IgD-negative memory B cell (primary cell): ENCODE data around the gene ORAI3. TPM values are rescaled to one million over a fixed set of nuclear protein-coding genes. Genes with fewer than 3 reads are reported as not detected.

Experiments
- H3K27ac Mint-ChIP-seq, 3 donors: one replicate each; pipeline ENCODE4 v1.8.0; 2020 to 2022; ENCODE audit warnings: mild to moderate bottlenecking in 3 of 3, mixed read lengths in 3 of 3, moderate library complexity in 1 of 3
- H3K27me3 Mint-ChIP-seq: one replicate; pipeline ENCODE4 v1.8.0; 2021; ENCODE audit warnings: mixed read lengths
- H3K36me3 Mint-ChIP-seq: one replicate; pipeline ENCODE4 v1.8.0; 2020; ENCODE audit warnings: mild to moderate bottlenecking, mixed read lengths
- H3K4me1 Mint-ChIP-seq, 3 donors: one replicate each; pipeline ENCODE4 v1.8.0; 2020 to 2022; ENCODE audit warnings: mixed read lengths in 3 of 3, mild to moderate bottlenecking in 1 of 3
- H3K4me3 Mint-ChIP-seq, 4 donors: one replicate each; pipeline ENCODE4 v1.8.0; 2020 to 2022; ENCODE audit warnings: mild to moderate bottlenecking in 4 of 4, mixed read lengths in 4 of 4, moderate library complexity in 3 of 4
- H3K9me3 Mint-ChIP-seq, 3 donors: one replicate each; pipeline ENCODE4 v1.8.0; 2020 to 2021; ENCODE audit warnings: mixed read lengths in 3 of 3, mild to moderate bottlenecking in 1 of 3
- polyA plus RNA-seq: library from polyadenylated mRNA; unstranded; fragments of 300-500 nt; fragmentation: Illumina TruSeq; gene quantifications from one replicate; pipeline ENCODE4 v1.2.3, GENCODE V29; 2021

Gene ORAI3
- polyA plus RNA-seq, 1 donor from 2014 or later = 68.8 TPM

DNA sequence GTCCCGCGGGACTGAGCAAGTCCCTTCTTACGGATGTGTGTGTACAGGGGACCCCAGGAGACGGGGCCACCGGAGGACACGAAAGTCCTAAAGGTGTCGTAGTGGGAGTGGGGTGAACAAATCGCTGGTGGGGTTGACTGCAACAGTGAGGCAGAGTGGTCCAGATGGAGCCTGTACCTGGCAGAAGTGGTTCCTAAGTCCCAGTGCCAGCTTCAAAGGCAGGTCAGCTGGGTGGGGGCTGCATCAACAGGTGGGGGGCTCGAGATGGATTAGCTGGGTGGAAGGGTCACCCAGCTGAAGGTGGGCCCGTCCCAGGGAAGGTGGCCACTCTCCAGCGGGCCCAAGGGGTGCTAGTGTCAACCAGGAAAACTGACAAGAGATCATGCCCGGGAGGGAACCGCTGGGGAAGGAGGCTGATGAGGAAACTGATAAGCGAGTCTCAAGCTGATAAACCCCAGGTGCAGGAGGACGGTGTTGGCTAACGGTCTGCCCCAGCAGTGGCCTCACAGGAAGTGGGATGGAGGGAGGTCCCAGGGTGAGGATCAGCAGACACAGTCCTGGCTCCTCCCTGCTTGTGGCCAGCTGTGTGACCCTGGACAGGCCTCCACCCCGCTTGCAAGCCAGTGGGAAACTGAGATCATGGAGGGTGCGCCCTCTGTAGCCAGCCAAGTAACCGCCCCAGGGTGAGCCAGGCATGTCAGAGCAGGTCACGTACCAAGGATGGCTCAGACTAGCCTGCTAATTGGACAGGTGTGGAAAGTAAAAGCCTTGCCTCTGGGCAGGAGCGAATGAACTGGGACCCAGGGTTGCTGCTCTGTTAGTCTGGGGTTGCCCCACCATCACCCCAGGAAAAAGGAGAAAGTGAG lies 1.0 kb downstream of the ORAI3 start:
- H3K4me3 Mint-ChIP-seq = peak overlapping the region; percentile 90 to 99 (median 97)
- no peaks in the 10 kb centered on the region for H3K9me3 Mint-ChIP-seq
- peaks cover 2% of the 10 kb centered on the region for H3K36me3 Mint-ChIP-seq
- H3K4me1 Mint-ChIP-seq = peaks cover 14 to 18% (median 15%) of the 10 kb centered on the region in 3 donors
- H3K27ac Mint-ChIP-seq = peak overlapping the region; percentile 80 to 96 (median 90)
- H3K27me3 Mint-ChIP-seq = no peaks in the 10 kb centered on the region

DNA sequence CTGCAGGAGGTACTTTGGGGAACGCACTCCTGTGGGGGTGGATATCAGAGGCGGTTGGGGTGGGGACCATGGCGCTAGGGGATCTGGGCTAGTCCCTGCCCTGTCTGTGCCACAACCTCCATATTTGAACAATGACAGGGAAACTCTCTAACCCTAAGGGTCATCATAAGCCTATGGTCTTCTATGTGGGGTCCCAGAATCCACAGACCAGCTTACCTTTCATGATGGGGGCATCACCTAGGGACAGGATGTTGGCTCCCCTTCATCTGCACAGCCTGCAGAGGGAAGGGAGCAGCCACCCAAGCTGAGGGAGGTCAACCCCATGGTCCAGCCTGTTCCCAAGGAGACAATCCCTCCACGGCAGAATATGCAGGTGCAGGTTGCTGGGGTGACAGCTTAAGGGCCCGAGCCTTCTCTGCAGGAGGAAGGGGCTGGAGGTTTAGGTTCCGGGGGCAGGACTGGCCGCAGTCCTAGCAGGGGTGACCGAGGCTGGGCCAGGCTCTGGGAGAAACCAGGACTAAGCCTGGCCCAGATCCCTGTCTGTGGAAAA lies 1.7 kb downstream of the ORAI3 start:
- Mint-ChIP-seq H3K27me3 (no peaks in the 10 kb centered on the region), H3K36me3 (peaks cover 2% of the 10 kb centered on the region), H3K4me1 (peaks cover 14 to 18% (median 15%) of the 10 kb centered on the region in 3 donors), H3K4me3 (peak overlapping the region; percentile 90 to 99 (median 97)), H3K9me3 (no peaks in the 10 kb centered on the region), H3K27ac (peak overlapping the region; percentile 80 to 96 (median 90))

DNA sequence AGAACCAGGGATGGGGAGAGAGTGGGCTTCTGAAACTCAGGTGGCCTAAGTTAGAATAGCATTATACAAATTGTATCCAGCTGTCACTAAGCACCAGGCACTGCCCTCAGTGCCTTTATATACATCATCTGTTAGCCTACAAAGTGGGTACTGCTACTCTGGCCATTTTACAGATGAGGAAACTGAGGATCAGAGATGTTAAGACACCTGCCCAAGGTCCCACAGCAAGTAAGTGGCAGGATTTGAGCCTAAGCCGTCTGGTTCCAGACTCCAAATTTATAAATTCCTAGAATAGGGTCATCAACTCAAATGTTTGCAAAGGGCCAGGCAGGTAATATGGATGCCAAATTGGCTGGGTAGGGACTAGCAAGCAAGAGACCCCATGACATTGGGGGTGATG lies 2.3 kb downstream of the ORAI3 start:
- Mint-ChIP-seq H3K36me3 (peaks cover 2% of the 10 kb centered on the region), H3K9me3 (no peaks in the 10 kb centered on the region), H3K27ac (peak overlapping the region in 1 of 3 donors; percentile 74), H3K4me1 (peaks cover 14 to 16% (median 15%) of the 10 kb centered on the region in 3 donors), H3K4me3 (peak overlapping the region in 1 of 4 donors; percentile 99), H3K27me3 (no peaks in the 10 kb centered on the region)

DNA sequence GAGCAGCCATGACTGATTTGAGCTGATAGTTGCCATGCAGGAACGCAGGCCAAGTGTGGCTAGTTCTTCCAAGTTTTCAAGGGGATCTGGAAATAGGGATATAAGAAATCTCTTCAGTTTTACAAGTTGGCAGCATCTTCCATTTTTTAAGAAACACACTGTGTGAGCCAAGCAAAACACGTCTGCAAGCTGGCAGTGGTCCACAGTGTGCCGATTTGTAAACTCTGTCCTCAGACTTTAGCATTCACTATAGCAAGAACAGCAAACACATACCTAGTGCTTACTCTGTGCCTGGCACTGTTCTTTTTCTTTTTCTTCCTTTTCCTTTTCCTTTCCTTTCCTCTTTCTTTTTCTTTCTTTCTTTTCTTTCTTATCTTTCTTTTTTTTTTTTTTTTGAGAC lies 2.9 kb downstream of the ORAI3 start:
- H3K4me1 Mint-ChIP-seq = peaks cover 14 to 16% (median 15%) of the 10 kb centered on the region in 3 donors
- H3K4me3 Mint-ChIP-seq = peak overlapping the region in 2 of 4 donors; percentile 53 to 99
- H3K9me3 Mint-ChIP-seq = no peaks in the 10 kb centered on the region
- peak overlapping the region in 1 of 3 donors; percentile 74 for H3K27ac Mint-ChIP-seq
- H3K36me3 Mint-ChIP-seq = no peaks in the 10 kb centered on the region
- H3K27me3 Mint-ChIP-seq = no peaks in the 10 kb centered on the region

DNA sequence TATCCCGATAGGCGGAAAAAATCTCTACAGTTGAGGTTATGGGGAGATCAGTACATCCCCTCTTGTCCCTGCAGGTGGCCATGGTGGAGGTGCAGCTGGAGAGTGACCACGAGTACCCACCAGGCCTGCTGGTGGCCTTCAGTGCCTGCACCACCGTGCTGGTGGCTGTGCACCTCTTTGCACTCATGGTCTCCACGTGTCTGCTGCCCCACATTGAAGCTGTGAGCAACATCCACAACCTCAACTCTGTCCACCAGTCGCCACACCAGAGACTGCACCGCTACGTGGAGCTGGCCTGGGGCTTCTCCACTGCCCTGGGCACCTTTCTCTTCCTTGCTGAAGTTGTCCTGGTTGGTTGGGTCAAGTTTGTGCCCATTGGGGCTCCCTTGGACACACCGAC lies 4.2 kb downstream of the ORAI3 start:
- Mint-ChIP-seq H3K4me3 (peak overlapping the region in 1 of 4 donors; percentile 95), H3K36me3 (no peaks in the 10 kb centered on the region), H3K27ac (peak overlapping the region in 2 of 3 donors; percentile 8 to 100), H3K4me1 (peaks cover 15 to 21% (median 19%) of the 10 kb centered on the region in 3 donors), H3K9me3 (no peaks in the 10 kb centered on the region), H3K27me3 (no peaks in the 10 kb centered on the region)

DNA sequence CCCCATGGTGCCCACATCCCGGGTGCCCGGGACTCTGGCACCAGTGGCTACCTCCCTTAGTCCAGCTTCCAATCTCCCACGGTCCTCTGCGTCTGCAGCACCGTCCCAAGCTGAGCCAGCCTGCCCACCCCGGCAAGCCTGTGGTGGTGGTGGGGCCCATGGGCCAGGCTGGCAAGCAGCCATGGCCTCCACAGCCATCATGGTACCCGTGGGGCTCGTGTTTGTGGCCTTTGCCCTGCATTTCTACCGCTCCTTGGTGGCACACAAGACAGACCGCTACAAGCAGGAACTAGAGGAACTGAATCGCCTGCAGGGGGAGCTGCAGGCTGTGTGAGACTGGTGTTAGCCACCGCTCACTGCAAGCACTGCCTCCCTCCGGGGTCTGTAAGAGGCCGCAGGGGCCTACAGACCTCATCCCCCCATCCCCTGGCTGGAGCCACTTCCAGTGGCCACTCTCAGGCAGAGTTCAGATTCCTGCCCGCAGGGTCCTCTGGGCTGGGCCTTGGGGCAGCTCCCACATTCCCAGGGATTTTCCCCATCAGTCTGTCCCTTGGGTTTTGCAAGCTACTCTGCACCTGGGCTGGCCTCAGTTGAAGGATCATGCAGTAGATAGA lies 4.8 kb downstream of the ORAI3 start:
- H3K27me3 Mint-ChIP-seq = no peaks in the 10 kb centered on the region
- H3K4me3 Mint-ChIP-seq = peak overlapping the region in 1 of 4 donors; percentile 95
- peaks cover 18 to 21% (median 18%) of the 10 kb centered on the region in 3 donors for H3K4me1 Mint-ChIP-seq
- H3K36me3 Mint-ChIP-seq = no peaks in the 10 kb centered on the region
- H3K27ac Mint-ChIP-seq = peak overlapping the region in 2 of 3 donors; percentile 8 to 100
- H3K9me3 Mint-ChIP-seq = no peaks in the 10 kb centered on the region

DNA sequence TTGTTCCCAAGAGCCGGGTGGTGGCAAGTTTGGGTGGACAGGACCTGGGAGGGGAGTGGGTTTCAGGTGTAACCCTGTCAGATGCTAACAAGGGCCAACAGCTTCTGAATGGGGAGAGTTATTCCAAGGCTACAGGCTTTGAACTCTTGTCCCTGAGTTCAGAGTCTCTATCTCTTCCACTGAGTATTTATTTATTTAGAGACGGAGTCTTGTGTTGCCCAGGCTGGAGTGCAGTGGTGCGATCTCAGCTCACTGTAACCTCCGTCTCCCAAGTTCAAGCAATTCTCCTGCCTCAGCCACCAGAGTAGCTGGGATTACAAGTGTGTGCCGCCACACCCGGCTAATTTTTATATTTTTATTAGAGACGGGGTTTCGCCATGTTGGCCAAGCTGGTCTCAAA lies 6.1 kb downstream of the ORAI3 start:
- Mint-ChIP-seq H3K27me3 (no peaks in the 10 kb centered on the region), H3K4me3 (peak overlapping the region in 1 of 4 donors; percentile 62), H3K27ac (peak overlapping the region in 2 of 3 donors; percentile 59 to 100), H3K9me3 (no peaks in the 10 kb centered on the region), H3K4me1 (peaks cover 24 to 26% (median 25%) of the 10 kb centered on the region in 3 donors), H3K36me3 (peaks cover 2% of the 10 kb centered on the region)

DNA sequence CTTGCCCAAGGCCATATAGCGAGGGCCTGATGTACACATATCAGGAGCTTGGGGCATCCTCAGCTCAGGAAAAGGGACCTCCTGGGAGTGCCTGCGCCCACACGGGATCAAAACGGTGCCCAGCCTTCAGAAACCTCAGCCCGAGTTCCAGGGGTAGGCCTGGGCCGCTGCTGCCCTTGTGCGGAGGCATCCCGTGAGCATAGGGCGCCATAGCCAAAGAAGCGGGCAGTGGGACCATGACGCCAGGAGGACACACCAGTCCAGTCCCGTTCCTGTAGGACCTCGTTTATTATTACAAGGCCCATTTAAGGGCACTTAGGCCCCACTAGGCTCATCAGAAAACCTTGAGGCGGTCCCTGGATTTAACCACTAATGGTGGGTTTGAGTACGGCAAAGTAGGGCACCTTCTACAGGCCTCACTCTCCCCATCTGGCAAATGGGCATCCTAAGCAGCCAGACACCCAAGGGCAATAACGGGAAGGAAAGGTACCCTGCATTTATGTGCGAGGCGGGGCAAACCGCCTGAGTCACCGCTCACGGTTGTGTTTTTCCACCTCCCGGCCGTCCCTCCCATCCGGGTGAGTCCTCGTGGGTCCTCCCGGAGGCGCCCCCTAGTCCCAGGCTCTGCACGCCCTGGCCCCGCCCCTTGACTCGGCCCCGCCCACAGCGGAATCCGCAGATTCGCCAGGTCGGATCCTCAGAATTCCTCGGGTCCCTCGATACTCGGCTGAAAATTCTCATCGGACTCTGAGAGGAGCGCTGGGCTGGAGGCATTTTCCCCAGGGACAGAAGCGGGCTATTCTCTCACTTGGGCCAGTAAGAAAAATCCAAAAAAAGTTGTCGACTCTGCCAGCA lies 8.0 kb downstream of the ORAI3 start:
- Mint-ChIP-seq H3K4me3 (peak overlapping the region; percentile 95 to 99 (median 98)), H3K27me3 (no peaks in the 10 kb centered on the region), H3K27ac (peak overlapping the region; percentile 99 to 100 (median 99)), H3K9me3 (no peaks in the 10 kb centered on the region), H3K36me3 (peaks cover 2% of the 10 kb centered on the region), H3K4me1 (peaks cover 22 to 28% (median 23%) of the 10 kb centered on the region in 3 donors)

DNA sequence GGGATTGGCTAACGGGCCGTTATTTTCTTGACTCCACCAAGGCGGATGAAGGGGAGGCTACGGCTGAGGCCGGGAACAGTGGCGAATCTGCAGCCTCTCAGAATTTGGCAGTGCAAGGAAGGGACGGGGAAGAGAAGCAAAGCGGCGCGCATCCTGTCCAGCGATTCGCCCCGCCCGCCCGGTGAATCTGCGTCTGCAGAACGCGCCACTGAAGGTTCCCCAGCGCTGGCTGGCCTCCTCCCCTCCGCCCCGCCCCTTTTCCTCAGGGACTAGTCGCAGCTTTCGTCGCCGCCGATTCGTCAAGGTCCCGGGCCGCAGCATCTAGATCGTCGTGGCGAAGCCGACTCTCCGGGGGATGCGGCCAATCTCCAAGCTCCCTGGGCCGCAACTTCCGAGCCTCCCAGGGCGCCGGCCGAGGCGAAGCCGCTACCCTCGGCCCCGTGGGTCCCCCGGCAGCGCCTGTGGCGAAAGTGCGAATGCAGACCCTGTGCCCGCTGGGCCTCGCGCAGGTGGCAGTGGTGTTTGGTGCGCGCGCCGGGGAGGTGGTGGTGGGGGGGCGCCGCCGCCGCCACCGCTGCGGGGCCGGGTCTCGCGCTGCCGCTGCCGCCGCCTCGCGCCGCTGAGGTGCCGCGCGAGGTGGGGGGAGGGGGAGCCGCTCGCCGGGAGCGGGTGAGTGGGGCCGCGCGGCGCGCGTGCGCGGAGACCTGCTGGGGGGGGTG lies 8.7 kb downstream of the ORAI3 start, which contains the start of gene SETD1A:
Gene SETD1A (plus strand): TSS at position 299 of the 719 bp plus-strand sequence. CDS start 978 bp downstream, outside the sequence.
- no peaks in the 10 kb centered on the region for H3K9me3 Mint-ChIP-seq
- H3K27me3 Mint-ChIP-seq = no peaks in the 10 kb centered on the region
- peak within 1 kb of the TSS; percentile 95 to 99 (median 98) for H3K4me3 Mint-ChIP-seq
- H3K36me3 Mint-ChIP-seq = peaks cover 2% of the 10 kb centered on the region
- peaks cover 22 to 28% (median 23%) of the 10 kb centered on the region in 3 donors for H3K4me1 Mint-ChIP-seq
- H3K27ac Mint-ChIP-seq = peak within 1 kb of the TSS; percentile 99 to 100 (median 99)

DNA sequence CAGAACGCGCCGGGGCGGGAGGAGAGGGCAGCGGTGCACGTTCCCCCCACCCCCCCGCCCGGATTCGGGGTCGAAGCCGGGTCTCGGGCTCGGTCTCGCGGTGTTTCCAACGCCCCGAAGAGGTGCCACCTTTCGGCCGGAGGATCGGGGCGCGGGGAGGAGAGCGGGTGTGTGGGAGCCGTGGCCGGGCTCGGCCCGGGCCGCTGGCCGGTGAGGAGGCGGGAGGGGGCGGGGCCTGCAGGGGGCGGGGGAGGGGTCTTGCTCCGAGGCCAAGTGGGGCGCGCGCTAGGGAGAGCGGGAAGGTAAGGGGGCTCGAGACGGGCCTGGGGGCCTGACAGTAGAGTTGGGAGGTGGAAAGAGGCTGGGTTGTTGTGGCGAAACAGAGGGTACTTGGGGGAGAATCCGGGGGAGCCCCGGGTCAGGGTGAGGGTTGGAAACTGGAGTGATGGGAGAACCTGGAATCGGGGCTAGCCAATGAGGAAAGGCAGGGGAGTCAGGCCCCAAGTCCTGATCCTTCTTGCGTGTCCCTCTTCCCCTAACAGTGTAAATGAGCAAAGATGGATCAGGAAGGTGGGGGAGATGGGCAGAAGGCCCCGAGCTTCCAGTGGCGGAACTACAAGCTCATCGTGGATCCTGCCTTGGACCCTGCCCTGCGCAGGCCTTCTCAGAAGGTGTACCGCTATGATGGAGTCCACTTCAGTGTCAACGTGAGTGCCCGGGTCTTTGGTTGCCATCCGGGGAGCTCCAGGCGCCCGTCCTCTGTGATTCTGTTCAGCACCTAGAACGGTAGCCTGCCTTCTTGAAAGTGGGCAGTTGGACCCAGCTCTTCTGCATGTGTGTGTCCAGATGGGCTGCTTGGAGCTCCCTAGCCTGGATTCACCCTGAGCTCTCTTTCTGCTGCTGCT lies 9.6 kb downstream of the ORAI3 start:
- Mint-ChIP-seq H3K27ac (peak overlapping the region; percentile 86 to 97 (median 88)), H3K36me3 (peaks cover 2% of the 10 kb centered on the region), H3K4me3 (peak overlapping the region; percentile 85 to 96 (median 94)), H3K4me1 (peaks cover 22 to 32% (median 23%) of the 10 kb centered on the region in 3 donors), H3K27me3 (no peaks in the 10 kb centered on the region), H3K9me3 (no peaks in the 10 kb centered on the region)

DNA sequence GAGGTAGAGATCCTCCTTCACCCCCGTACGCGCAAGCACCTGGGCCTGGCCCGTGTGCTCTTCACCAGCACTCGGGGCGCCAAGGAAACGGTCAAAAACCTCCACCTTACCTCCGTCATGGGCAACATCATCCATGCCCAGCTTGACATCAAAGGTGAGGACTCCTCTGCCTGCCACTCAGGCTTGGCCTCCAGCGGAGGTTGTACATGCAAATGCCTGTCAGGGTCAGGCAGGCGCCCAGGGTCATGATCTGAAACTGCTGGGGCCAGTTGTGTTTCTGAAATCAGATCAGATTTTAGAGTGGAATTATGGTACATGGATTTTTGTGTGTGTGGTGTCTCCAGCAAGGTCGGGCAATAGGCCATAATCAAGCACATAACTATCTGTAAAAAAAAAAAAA lies 12.5 kb downstream of the ORAI3 start:
- no peaks in the 10 kb centered on the region for H3K27me3 Mint-ChIP-seq
- H3K4me1 Mint-ChIP-seq = peaks cover 18 to 27% (median 20%) of the 10 kb centered on the region in 3 donors

DNA sequence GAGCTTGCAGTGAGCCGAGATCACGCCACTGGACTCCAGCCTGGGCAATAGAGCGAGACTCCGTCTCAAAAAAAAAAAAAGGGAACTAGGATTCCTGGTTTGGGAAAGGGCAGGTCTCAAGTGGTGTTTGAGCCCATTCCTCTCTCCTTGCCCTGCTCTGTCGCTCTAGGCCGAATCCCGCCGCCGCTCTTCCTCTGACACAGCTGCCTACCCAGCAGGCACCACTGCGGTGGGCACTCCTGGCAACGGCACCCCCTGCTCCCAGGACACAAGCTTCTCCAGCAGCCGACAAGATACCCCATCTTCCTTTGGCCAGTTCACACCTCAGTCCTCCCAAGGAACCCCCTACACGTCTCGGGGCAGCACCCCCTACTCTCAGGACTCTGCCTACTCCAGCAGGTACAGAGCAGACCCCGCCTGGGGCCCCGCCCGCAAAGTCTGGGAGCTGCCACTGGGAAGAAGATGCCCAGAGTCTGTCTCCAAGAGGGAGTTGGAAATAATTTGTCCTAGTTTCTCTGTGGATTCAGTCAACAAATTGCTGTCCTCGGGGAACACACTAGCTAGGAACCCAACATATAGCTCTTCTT lies 15.2 kb downstream of the ORAI3 start:
- Mint-ChIP-seq H3K4me1 (peaks cover 12 to 19% (median 16%) of the 10 kb centered on the region in 3 donors), H3K27ac (peak overlapping the region in 2 of 3 donors; percentile 39 to 46), H3K36me3 (peaks cover 11% of the 10 kb centered on the region), H3K4me3 (no peak overlapping the region), H3K9me3 (no peaks in the 10 kb centered on the region), H3K27me3 (no peaks in the 10 kb centered on the region)

More for the DNA sequence above, 12.5 kb downstream of the ORAI3 start:
- Mint-ChIP-seq H3K27ac (peak overlapping the region in 1 of 3 donors; percentile 97), H3K36me3 (peaks cover 4% of the 10 kb centered on the region), H3K9me3 (no peaks in the 10 kb centered on the region), H3K4me3 (peak overlapping the region in 1 of 4 donors; percentile 62)
